DOHH2 (cell line): ENCODE measurements around the gene TGFBR3L.

Source experiments
- H3F3A ChIP-seq: fragments of 200-600 bp; sonication (generic), shearing (Covaris generic); 2 replicates; pipeline ENCODE4 v1.6.0; 2016; ENCODE audit warnings: antibody characterized with exemption, mild to moderate bottlenecking; ENCODE audit not compliant: control insufficient read depth, insufficient read depth
- H3K27ac ChIP-seq: fragments of 200-600 bp; sonication (generic); 2 replicates; pipeline ENCODE4 v1.5.1; 2014; ENCODE audit warnings: low read depth, mild to moderate bottlenecking, low read length, moderate library complexity
- H3K27me3 ChIP-seq: fragments of 200-600 bp; sonication (generic); 2 replicates; pipeline ENCODE4 v1.6.1; 2014; ENCODE audit warnings: mild to moderate bottlenecking, low read length, mixed read lengths; ENCODE audit not compliant: control insufficient read depth
- H3K36me3 ChIP-seq: fragments of 200-600 bp; sonication (generic); 2 replicates; pipeline ENCODE4 v1.6.1; 2014; ENCODE audit warnings: mild to moderate bottlenecking, low read length, moderate library complexity, mixed read lengths; ENCODE audit not compliant: control insufficient read depth
- H3K4me1 ChIP-seq: fragments of 200-600 bp; sonication (generic); 2 replicates; pipeline ENCODE4 v1.6.1; 2014; ENCODE audit warnings: mild to moderate bottlenecking, low read length, mixed read lengths; ENCODE audit not compliant: control insufficient read depth
- H3K4me2 ChIP-seq: fragments of 200-600 bp; sonication (generic); 2 replicates; pipeline ENCODE4 v1.6.0; 2014; ENCODE audit warnings: mild to moderate bottlenecking, low read length, moderate library complexity
- H3K4me3 ChIP-seq: fragments of 200-600 bp; sonication (generic); 2 replicates; pipeline ENCODE4 v1.5.1; 2014; ENCODE audit warnings: mild to moderate bottlenecking, low read length, mixed read lengths
- H3K79me2 ChIP-seq: fragments of 200-600 bp; sonication (generic); 2 replicates; pipeline ENCODE4 v1.6.1; 2014; ENCODE audit warnings: mild to moderate bottlenecking, low read length, mixed read lengths; ENCODE audit not compliant: control insufficient read depth
- H3K9me2 ChIP-seq: fragments of 200-600 bp; sonication (generic); replicated peaks from 2 replicates; pipeline ENCODE4 v1.6.1; 2014; ENCODE audit warnings: mild to moderate bottlenecking, low read length, mixed read lengths; ENCODE audit not compliant: control insufficient read depth
- H3K9me3 ChIP-seq: fragments of 200-600 bp; sonication (generic); 2 replicates; pipeline ENCODE4 v1.6.1; 2014; ENCODE audit warnings: antibody characterized with exemption, low read length, mixed read lengths; ENCODE audit not compliant: control insufficient read depth, insufficient read depth
- H4K20me1 ChIP-seq: fragments of 200-600 bp; sonication (generic); 2 replicates; pipeline ENCODE4 v1.6.0; 2014; ENCODE audit warnings: low read depth, mild to moderate bottlenecking, antibody characterized with exemption, low read length, moderate library complexity; ENCODE audit not compliant: control insufficient read depth, insufficient read depth
- EZH2phosphoT487 ChIP-seq: fragments of 200-600 bp; sonication (generic); IDR thresholded peaks from 2 replicates; pipeline ENCODE4 v1.6.1; 2017; ENCODE audit warnings: borderline replicate concordance, mild to moderate bottlenecking, antibody characterized with exemption, low read length, moderate library complexity, mixed read lengths
- TF ChIP-seq, protein P1 (sequence below): fragments of 200-600 bp; sonication (generic); IDR thresholded peaks from one replicate; pipeline ENCODE4 v1.5.1; 2014; ENCODE audit warnings: antibody characterized with exemption, mild to moderate bottlenecking, low read depth, low read length; ENCODE audit not compliant: poor library complexity, severe bottlenecking

The TGFBR3L gene

DNA sequence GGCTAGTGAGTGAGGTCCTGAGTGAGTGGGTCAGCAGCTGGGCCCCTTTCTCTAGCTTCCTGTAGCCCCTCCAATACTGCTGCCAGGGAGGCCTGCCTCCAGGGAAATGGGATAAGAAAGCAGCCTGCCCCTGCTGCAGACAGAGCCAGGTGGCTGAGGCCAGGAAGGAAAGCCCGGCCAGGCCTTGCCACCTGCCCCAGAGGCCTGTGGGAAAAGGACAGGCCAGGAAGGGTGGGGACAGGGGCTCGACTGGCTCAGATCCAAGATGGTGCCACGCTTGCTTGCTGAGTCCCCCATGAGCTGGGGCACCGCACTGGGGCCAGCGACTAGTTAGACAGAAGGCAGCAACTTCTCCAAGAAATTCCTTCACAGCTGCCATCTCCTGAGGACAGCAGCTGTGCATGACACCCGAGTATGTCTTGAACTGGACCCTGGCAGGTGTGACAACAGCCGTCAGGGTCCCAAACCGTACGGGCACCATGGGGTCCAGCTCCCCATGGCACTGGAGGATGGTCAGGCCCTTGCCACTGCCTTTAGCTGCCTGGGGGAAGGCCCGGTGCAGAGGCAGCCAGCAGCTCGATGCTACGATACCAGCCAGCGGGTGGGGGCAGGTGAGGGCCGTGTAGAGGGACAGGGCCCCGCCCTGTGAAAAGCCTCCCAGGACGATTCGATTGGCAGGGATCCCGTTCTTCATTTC is 35.4 kb upstream of the TGFBR3L start:
- peaks cover 5% of the 10 kb centered on the region; the same call in 1 of the 2 replicates for H3K27me3 ChIP-seq
- no peaks in the 10 kb centered on the region for H3K79me2 ChIP-seq
- no peak overlapping the region for H3K27ac ChIP-seq
- no peaks in the 10 kb centered on the region for H3K9me3 ChIP-seq
- no peak overlapping the region for H3K4me2 ChIP-seq
- no peaks in the 10 kb centered on the region for H3F3A ChIP-seq
- no peaks in the 10 kb centered on the region for H3K9me2 ChIP-seq
- no peaks in the 10 kb centered on the region for H4K20me1 ChIP-seq
- 0 out of 2 replicates have a peak, but pooled peaks cover 3% of the 10 kb centered on the region for H3K4me1 ChIP-seq
- H3K36me3 ChIP-seq, result no peaks in the 10 kb centered on the region
- H3K4me3 ChIP-seq, result no peak overlapping the region
- TF ChIP-seq, protein P1, sequence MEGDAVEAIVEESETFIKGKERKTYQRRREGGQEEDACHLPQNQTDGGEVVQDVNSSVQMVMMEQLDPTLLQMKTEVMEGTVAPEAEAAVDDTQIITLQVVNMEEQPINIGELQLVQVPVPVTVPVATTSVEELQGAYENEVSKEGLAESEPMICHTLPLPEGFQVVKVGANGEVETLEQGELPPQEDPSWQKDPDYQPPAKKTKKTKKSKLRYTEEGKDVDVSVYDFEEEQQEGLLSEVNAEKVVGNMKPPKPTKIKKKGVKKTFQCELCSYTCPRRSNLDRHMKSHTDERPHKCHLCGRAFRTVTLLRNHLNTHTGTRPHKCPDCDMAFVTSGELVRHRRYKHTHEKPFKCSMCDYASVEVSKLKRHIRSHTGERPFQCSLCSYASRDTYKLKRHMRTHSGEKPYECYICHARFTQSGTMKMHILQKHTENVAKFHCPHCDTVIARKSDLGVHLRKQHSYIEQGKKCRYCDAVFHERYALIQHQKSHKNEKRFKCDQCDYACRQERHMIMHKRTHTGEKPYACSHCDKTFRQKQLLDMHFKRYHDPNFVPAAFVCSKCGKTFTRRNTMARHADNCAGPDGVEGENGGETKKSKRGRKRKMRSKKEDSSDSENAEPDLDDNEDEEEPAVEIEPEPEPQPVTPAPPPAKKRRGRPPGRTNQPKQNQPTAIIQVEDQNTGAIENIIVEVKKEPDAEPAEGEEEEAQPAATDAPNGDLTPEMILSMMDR, result no peak
- no peak for TF ChIP-seq EZH2phosphoT487

DNA sequence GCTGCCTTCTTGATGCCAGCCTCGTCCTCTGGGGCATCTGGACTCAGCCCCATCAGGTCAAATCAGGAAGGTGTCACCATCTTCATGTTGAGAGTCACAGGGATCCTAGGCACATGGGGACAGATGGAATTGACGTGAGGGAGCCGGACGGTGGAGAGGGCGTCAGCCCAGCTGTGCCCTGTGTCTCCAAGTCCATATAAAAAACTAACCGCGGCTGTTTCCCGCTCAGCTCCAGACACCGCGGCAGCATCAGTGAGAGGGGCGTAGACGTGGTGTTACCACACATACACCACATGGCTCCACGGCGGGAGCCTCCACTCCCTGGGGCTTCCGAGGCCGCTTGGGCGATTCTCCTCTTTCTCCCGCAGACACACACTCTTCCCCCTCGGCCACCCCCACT is 34.8 kb upstream of the TGFBR3L start:
- H3K36me3 ChIP-seq, result no peaks in the 10 kb centered on the region
- H3K79me2 ChIP-seq, result no peaks in the 10 kb centered on the region
- H3K9me2 ChIP-seq, result no peaks in the 10 kb centered on the region
- H3K4me1 ChIP-seq, result no peaks in the 10 kb centered on the region
- H3K27ac ChIP-seq, result no peak overlapping the region
- H4K20me1 ChIP-seq, result no peaks in the 10 kb centered on the region
- H3K4me2 ChIP-seq, result no peak overlapping the region
- H3K4me3 ChIP-seq, result no peak overlapping the region
- no peaks in the 10 kb centered on the region for H3F3A ChIP-seq
- TF ChIP-seq EZH2phosphoT487, result no peak
- TF ChIP-seq, protein P1, result no peak
- H3K9me3 ChIP-seq, result no peaks in the 10 kb centered on the region
- H3K27me3 ChIP-seq, result peaks cover under 1% of the 10 kb centered on the region; the same call in 1 of the 2 replicates

- H3F3A ChIP-seq, result no peaks in the 10 kb centered on the region
Measured at GRCh38 chr19:7881910-7882309, 32.7 kb upstream of the TGFBR3L start.

More at GRCh38 chr19:7881910-7882309, 32.7 kb upstream of the TGFBR3L start:
- H4K20me1 ChIP-seq, result no peaks in the 10 kb centered on the region
- no peak overlapping the region for H3K27ac ChIP-seq
- H3K4me2 ChIP-seq, result no peak overlapping the region
- no peaks in the 10 kb centered on the region for H3K4me1 ChIP-seq
- H3K79me2 ChIP-seq, result no peaks in the 10 kb centered on the region
- H3K4me3 ChIP-seq, result no peak overlapping the region
- no peaks in the 10 kb centered on the region for H3K36me3 ChIP-seq
- no peaks in the 10 kb centered on the region for H3K9me2 ChIP-seq
- H3K27me3 ChIP-seq, result no peaks in the 10 kb centered on the region
- TF ChIP-seq, protein P1, result no peak
- TF ChIP-seq EZH2phosphoT487, result no peak
- H3K9me3 ChIP-seq, result no peaks in the 10 kb centered on the region
